H1 (cell line): ENCODE measurements around the gene TMEM127. TPM values are rescaled to one million over a fixed set of nuclear protein-coding genes. Genes with fewer than 3 reads are reported as not detected.

Experiments used
- BACH1 ChIP-seq: IDR thresholded peaks from 2 replicates; pipeline ENCODE4 v1.6.1; 2012; ENCODE audit warnings: low read length, improper control_type of control experiment
- CREB1 ChIP-seq: IDR thresholded peaks from 2 replicates; pipeline ENCODE4 v1.6.1; 2012; ENCODE audit warnings: inconsistent platforms
- SP1 ChIP-seq: IDR thresholded peaks from 2 replicates; pipeline ENCODE4 v1.6.1; 2011; ENCODE audit warnings: low read depth, low read length
- TAF7 ChIP-seq: optimal IDR thresholded peaks from 2 replicates; pipeline ENCODE3; 2011; ENCODE audit warnings: low read depth, mild to moderate bottlenecking, inconsistent platforms, low read length, moderate library complexity, borderline replicate concordance
- YY1 ChIP-seq: IDR thresholded peaks from 2 replicates; pipeline ENCODE4 v1.6.1; 2011; ENCODE audit warnings: low read depth, mild to moderate bottlenecking, low read length
- polyA plus RNA-seq, 7 experiments: library from polyadenylated mRNA; depleted of rRNA in 3 of 7; stranded (reverse) in 5 of 7; unstranded in 2 of 7; fragments of >200 nt in 5 of 7; fragments of 200-250 nt in 2 of 7; gene quantifications; 1 replicate in 5 of 7; 2 replicates in 1 of 7; 4 replicates in 1 of 7; pipeline versions ENCODE4 v1.2.1 to v1.2.3, GENCODE V29; 2011 to 2013; ENCODE audit warnings: missing spikeins in 2 of 7, mixed read lengths in 2 of 7
- total RNA-seq: library from RNA; stranded (reverse); fragmentation: NEBNext Ultra II Directional; extraction: Animal tissue kit (Norgen Biotek cat#: 25700); gene quantifications from 2 replicates; pipeline ENCODE4 v1.2.1, GENCODE V29; 2021
- TF ChIP-seq, protein P1 (sequence below): IDR thresholded peaks from 2 replicates; pipeline ENCODE4 v1.6.1; 2011; ENCODE audit warnings: low read depth, mild to moderate bottlenecking, low read length; ENCODE audit not compliant: insufficient read depth
- TF ChIP-seq, protein P2 (sequence below): IDR thresholded peaks from 2 replicates; pipeline ENCODE4 v1.6.1; 2012; ENCODE audit warnings: inconsistent platforms

The TMEM127 gene
- total and polyA plus RNA-seq, 2 of the 8 experiments (the other 6 are each of a cell fraction or from before 2014, with no cell fraction given), result 25.0 to 41.0 TPM

GRCh38 chr2:96271995-96272394, 6.2 kb upstream of the TMEM127 start (continued):
- TF ChIP-seq, protein P1, sequence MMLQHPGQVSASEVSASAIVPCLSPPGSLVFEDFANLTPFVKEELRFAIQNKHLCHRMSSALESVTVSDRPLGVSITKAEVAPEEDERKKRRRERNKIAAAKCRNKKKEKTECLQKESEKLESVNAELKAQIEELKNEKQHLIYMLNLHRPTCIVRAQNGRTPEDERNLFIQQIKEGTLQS, result no peak
- TF ChIP-seq SP1 (no peak), CREB1 (no peak), YY1 (no peak), TAF7 (no peak), BACH1 (no peak)
- TF ChIP-seq, protein P2, sequence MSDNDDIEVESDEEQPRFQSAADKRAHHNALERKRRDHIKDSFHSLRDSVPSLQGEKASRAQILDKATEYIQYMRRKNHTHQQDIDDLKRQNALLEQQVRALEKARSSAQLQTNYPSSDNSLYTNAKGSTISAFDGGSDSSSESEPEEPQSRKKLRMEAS, result no peak
